ENCODE data around the gene PTPRD.
"Not testable (repeated sequence)": the region's sequence is repeated elsewhere in the genome, so short reads cannot be mapped to it uniquely, and the experiment has no call there.

The PTPRD gene

DNA sequence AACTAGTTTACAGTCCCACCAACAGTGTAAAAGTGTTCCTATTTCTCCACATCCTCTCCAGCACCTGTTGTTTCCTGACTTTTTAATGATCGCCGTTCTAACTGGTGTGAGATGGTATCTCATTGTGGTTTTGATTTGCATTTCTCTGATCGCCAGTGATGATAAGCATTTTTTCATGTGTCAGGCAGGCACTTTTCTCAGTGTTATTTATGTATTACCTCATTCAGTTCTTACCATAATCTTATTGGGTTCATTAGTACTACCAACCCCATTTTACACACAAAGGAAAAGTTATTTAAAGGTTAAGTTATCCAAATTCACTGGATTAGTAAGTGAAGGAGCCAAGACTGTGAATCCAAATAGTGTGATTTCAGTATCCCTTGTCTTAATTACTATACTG lies 1644.5 kb downstream of the PTPRD start:
- not testable (repeated sequence) for H3K9me3 Mint-ChIP-seq

DNA sequence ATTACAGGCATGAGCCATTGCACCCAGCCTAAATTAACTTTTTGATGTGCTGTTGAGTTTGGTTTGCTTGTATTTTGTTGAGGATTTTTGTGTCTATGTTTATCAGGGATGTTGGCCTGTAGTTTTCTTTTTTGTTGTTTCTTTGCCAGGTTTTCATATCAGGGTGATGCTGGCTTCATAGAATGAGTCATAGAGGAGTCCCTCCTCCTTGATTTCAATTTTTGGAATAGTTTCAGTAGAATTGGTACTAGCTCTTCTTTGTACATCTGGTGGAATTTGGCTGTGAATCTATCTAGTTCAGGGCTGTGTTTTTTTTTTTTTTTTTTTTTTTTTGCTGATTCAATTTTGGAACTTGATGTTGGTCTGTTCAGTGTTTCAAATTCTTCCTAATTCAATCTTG lies 1648.9 kb downstream of the PTPRD start:
- Mint-ChIP-seq H3K27ac (no peak overlapping the region), H3K4me3 (no peak overlapping the region), H3K36me3 (ENCODE audit: low read depth) (no peaks in the 10 kb centered on the region), H3K27me3 (peaks cover 3% of the 10 kb centered on the region), H3K9me3 (peaks cover 7% of the 10 kb centered on the region), H3K4me1 (ENCODE audit: low read depth) (no peaks in the 10 kb centered on the region)

More for the DNA sequence above, 1644.5 kb downstream of the PTPRD start:
- not testable (repeated sequence) for H3K27ac Mint-ChIP-seq; H3K4me1 Mint-ChIP-seq (ENCODE audit: low read depth); H3K4me3 Mint-ChIP-seq; H3K36me3 Mint-ChIP-seq (ENCODE audit: low read depth); H3K27me3 Mint-ChIP-seq

DNA sequence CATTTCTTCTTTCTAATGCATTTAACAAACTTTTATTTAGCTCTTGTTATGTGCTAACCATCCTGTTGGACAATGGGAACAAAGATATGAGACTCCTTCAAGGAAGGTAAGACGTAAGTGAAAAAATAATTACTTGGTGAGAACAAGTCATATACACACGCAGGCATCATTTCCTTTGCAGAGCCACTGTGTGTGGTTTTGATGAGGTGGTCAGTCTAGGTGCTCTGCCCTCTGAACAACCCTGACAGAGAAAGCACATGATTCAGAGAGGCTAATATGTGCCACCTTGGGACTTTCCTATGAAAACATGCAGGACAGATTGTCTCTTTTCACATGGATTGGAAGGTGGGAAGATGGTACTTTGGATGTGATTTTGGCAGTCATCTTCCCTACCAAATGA lies 1650.7 kb downstream of the PTPRD start:
- H3K4me1 Mint-ChIP-seq (ENCODE audit: low read depth), result no peaks in the 10 kb centered on the region
- H3K27me3 Mint-ChIP-seq, result peaks cover 3% of the 10 kb centered on the region
- H3K36me3 Mint-ChIP-seq (ENCODE audit: low read depth), result no peaks in the 10 kb centered on the region
- H3K27ac Mint-ChIP-seq, result no peak overlapping the region
- H3K4me3 Mint-ChIP-seq, result no peak overlapping the region
- peaks cover 7% of the 10 kb centered on the region for H3K9me3 Mint-ChIP-seq

DNA sequence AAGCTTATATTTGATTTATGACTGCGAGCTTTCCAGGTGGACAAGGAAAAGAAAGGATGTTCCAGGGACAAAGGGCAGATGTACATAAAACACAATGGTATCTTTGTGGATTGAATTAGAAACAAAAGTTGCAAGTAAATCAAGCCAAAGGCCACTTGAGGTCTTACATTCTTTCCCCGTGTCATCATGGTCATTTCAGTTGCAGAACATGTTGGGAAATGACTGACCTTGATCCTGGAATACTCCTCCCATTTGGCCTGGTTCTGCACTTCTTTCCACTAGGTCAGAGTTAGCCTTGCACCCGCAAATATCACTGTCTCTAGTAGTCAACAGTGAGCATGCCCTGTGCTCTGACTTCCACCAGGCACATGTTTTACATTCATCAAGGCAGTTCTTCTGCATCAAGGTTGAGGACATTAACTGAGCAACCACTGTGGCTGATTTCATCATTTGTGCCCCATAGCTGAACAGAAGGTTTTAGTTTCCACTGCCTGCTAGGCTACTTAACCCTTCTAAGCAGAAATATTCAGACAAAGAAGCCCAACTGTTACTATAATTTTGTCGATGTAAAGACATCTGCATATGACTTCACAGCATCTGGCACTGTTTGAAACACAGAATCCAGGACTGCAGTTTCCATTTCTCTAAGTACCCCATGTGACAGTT lies 1651.5 kb downstream of the PTPRD start:
- peaks cover 3% of the 10 kb centered on the region for H3K27me3 Mint-ChIP-seq
- no peaks in the 10 kb centered on the region for H3K4me1 Mint-ChIP-seq (ENCODE audit: low read depth)
- H3K27ac Mint-ChIP-seq, result no peak overlapping the region
- no peaks in the 10 kb centered on the region for H3K36me3 Mint-ChIP-seq (ENCODE audit: low read depth)
- H3K9me3 Mint-ChIP-seq, result peaks cover 7% of the 10 kb centered on the region
- no peak overlapping the region for H3K4me3 Mint-ChIP-seq

DNA sequence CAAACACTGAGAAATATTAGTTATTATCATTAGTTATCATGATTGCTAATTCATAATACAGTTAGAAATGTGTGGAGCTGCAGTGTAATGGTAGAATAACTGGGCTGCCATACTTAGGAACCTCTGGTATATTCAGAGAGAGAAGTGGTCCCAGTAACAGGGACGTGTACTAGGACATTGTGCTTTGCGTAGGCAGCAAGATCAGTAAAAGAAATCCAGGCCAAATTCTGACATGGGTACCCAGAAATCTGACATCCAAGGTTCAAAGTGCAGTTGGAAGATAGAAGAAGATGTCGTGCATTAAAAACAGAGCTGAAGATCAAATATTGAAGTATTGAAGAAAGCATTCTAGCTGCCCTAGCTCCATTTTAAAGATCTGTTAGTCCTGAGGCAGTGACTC lies 1652.5 kb downstream of the PTPRD start:
- peaks cover 7% of the 10 kb centered on the region for H3K9me3 Mint-ChIP-seq
- no peak overlapping the region for H3K4me3 Mint-ChIP-seq
- H3K36me3 Mint-ChIP-seq (ENCODE audit: low read depth), result no peaks in the 10 kb centered on the region
- H3K4me1 Mint-ChIP-seq (ENCODE audit: low read depth), result no peaks in the 10 kb centered on the region
- H3K27ac Mint-ChIP-seq, result no peak overlapping the region
- H3K27me3 Mint-ChIP-seq, result no peaks in the 10 kb centered on the region

DNA sequence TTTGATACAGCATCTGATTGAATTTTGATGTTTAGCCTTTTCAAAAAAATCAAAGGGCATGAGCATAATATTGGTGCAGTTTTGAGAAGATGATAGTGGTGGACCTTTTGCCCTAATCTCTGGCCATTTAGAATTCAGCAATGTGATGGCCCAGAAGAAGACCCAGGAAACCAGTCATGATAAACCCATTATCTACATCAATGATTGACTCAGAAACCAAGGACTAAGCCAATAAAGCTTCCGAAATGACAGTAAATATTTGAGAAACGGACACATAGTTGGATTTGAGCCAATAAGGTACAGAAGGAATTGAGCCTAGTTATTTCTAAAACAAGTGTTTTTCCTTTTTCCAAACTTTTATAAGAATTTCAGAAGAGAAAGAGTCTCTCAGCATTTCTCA lies 1654.4 kb downstream of the PTPRD start:
- Mint-ChIP-seq H3K27ac (no peak overlapping the region), H3K4me3 (no peak overlapping the region), H3K9me3 (peaks cover 7% of the 10 kb centered on the region), H3K27me3 (no peaks in the 10 kb centered on the region), H3K4me1 (ENCODE audit: low read depth) (no peaks in the 10 kb centered on the region), H3K36me3 (ENCODE audit: low read depth) (no peaks in the 10 kb centered on the region)

DNA sequence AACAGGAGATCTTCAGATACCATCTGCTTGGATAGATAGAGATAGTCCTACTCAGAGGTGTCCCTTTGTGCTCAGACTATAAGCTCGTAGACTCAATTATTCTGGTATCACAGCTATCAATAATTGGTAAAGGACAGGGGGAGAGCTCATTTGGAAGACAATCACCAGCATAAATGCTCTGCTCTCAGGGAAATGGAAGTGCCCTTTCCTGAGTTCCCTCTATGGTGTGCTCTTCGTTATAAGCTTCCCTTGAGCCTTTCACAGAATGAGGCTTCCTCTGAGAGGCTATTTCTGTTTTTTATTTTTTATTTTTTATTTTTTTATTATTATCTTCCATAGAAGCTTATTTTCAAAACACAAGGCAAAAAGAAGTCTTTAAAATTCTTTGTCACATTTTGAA lies 1657.5 kb downstream of the PTPRD start:
- H3K27ac Mint-ChIP-seq, result no peak overlapping the region
- H3K4me1 Mint-ChIP-seq (ENCODE audit: low read depth), result no peaks in the 10 kb centered on the region
- no peaks in the 10 kb centered on the region for H3K36me3 Mint-ChIP-seq (ENCODE audit: low read depth)
- no peak overlapping the region for H3K4me3 Mint-ChIP-seq
- H3K9me3 Mint-ChIP-seq, result peaks cover 6% of the 10 kb centered on the region
- H3K27me3 Mint-ChIP-seq, result no peaks in the 10 kb centered on the region

DNA sequence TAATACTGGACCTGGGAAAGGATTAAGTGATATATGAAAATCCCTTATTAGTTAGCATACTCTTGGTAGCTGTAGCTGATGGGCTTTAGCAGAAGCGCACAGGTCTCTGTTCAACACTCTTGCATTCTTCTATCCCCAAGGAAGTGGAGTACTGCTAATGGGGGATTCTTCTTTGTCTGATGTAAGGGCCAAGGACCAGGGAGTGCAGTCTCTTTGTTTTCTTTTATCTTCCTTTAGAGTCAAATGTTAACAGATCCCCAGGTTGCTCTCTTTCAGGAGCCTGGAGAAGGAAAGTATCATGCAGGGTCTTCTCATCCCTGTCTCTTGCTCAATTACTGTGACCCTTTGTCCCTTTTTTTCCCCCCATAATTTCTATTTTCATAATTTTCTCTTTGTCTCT lies 1666.3 kb downstream of the PTPRD start:
- Mint-ChIP-seq H3K27me3 (no peaks in the 10 kb centered on the region), H3K4me3 (no peak overlapping the region), H3K9me3 (no peaks in the 10 kb centered on the region), H3K36me3 (ENCODE audit: low read depth) (no peaks in the 10 kb centered on the region), H3K4me1 (ENCODE audit: low read depth) (no peaks in the 10 kb centered on the region), H3K27ac (no peak overlapping the region)

DNA sequence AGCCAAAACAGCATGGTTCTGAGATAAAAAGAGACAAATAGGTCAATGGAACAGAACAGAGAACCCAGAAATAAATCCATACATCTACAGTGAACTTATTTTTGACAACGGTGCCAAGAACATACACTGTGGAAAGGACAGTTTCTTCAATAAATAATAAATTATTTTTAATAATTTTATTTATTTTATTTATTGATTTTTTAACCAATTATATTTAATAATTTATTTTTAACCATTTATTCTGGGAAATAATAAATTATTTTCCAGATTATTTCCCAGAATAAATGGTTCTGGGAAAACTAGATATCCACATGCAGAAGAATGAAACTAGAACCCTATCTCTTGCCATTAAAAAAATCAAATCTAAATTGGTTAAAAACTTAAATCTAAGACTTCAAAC lies 1669.4 kb downstream of the PTPRD start:
- no peak overlapping the region for H3K4me3 Mint-ChIP-seq
- no peaks in the 10 kb centered on the region for H3K36me3 Mint-ChIP-seq (ENCODE audit: low read depth)
- H3K27me3 Mint-ChIP-seq, result no peaks in the 10 kb centered on the region
- no peaks in the 10 kb centered on the region for H3K4me1 Mint-ChIP-seq (ENCODE audit: low read depth)
- peaks cover 3% of the 10 kb centered on the region for H3K9me3 Mint-ChIP-seq
- H3K27ac Mint-ChIP-seq, result no peak overlapping the region

DNA sequence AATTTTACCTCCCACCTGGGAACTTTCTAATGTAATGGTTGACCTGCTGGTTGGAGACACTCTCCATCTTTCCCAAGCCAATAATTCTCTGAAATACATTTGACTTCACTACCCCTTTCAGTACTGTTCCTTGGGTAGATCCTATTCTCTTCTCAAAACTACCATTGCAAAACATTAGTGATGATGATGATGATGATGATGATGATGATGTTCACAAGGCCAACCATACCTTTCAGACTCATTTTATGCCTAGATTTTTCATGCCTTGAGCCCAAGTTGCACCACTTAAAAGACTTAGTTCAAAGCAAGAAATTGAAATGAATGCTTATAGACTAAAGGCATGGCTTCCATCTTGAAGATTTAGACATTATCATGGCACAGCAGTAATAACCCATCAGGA lies 1672.2 kb downstream of the PTPRD start:
- Mint-ChIP-seq H3K4me1 (ENCODE audit: low read depth) (no peaks in the 10 kb centered on the region), H3K27ac (no peak overlapping the region), H3K4me3 (no peak overlapping the region), H3K9me3 (peaks cover 3% of the 10 kb centered on the region), H3K36me3 (ENCODE audit: low read depth) (no peaks in the 10 kb centered on the region), H3K27me3 (no peaks in the 10 kb centered on the region)

DNA sequence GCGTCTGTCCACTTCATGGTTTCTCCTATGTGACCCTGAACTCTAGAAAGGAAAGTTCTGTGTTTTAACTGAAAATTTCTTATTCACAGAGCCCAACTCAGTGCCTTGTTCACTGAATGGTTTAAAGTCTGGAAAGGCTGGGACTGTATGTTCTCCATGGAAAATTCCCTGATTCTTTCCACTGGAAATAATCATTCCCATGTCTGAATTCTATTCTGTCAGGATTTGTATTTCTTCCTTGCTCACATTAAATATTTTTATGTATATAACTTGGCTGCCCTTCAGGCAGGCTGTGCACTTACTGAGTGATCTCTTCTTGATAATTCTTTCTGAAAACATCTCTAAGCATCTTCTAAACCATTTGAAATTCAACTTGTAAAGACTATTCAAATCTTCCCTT lies 1686.3 kb downstream of the PTPRD start:
- H3K9me3 Mint-ChIP-seq, result peaks cover 14% of the 10 kb centered on the region
- H3K36me3 Mint-ChIP-seq (ENCODE audit: low read depth), result no peaks in the 10 kb centered on the region
- H3K27me3 Mint-ChIP-seq, result no peaks in the 10 kb centered on the region
- no peaks in the 10 kb centered on the region for H3K4me1 Mint-ChIP-seq (ENCODE audit: low read depth)
- no peak overlapping the region for H3K27ac Mint-ChIP-seq
- no peak overlapping the region for H3K4me3 Mint-ChIP-seq

DNA sequence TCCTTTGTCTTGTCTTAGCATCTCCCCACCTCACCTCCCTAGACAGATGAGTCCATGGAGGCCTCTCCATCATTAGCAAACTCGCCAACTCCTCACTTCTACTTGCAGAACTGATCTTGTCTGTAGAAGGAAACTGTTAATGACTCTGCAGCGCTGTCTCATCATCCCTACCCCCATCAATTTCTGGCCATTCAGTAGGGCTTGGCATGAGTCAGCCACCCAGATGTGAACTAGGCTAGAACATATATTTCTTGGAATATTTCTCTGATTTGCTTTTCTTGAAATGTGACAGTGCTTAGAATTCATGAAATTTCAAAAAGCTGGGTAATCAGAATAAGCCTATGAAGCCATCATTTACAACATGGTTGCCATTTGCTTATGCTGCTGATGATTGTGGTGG lies 1688.2 kb downstream of the PTPRD start:
- Mint-ChIP-seq H3K4me3 (no peak overlapping the region), H3K4me1 (ENCODE audit: low read depth) (no peaks in the 10 kb centered on the region), H3K27me3 (no peaks in the 10 kb centered on the region), H3K27ac (no peak overlapping the region), H3K9me3 (peaks cover 14% of the 10 kb centered on the region), H3K36me3 (ENCODE audit: low read depth) (no peaks in the 10 kb centered on the region)

DNA sequence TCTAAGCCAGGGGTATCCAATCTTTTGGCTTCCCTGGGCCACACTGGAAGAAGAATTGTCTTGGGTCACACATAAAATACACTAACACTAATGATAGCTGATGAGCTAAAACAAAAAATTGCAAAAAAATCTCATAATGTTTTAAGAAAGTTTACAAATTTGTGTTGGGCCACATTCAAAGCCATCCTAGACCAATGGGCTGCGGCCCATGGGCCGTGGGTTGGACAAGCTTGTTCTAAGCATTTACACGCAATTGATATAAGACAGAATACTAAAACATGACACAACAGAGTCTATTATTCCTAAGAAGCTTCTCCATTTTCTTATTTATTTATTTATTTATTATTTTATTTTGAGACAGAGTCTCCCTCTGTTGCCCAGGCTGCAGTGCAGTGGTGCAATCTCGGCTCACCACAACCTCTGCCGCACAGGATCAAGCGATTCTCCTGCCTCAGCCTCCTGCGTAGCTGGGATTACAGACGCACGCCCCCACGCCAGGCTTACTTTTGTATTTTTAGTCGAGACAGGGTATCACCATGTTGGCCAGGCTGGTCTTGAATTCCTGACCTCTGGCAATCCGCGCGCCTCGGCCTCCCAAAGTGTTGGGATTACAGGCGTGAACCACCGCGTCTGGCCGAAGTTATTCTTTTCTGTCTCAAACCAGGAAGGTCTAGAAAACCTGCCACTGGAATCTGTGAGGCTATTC lies 1692.2 kb downstream of the PTPRD start:
- H3K9me3 Mint-ChIP-seq; H3K4me3 Mint-ChIP-seq; H3K27me3 Mint-ChIP-seq; H3K36me3 Mint-ChIP-seq (ENCODE audit: low read depth); H3K27ac Mint-ChIP-seq; H3K4me1 Mint-ChIP-seq (ENCODE audit: low read depth): not testable (repeated sequence)

DNA sequence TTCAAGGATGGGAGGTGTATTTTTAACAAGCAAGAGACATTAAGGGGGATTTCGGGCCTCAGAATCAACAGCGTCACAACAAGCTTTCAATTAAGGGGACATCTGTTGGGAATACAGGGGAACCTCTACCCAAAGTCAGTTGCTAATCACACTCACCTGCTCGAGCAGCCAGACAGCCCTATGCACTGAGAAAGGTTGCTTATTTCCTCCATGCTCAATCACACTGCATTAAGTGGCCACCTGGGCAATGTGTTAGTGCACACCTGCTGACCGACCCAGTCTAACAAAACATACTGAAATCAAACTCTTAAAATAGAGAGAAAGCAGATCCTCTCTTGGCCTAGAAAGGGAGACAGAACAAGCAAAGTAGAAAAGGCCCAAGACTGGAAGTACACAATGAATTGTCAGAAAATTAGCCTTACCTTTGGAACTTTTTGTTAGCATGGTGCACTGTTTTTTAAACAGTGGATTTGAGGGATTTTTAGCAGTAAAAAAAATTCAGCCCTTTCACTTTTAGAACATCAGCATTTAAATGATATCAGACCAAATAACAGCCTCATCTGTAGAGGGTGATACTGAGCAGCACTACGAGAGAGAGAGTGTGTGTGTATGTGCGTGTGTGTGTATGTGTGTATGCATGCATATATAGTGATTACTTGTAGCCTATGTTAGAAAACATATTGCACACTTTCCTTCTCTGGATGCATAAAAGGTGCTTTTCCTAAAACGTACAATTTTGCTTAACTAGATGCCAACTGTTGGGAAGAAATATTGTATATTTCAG lies 1694.7 kb downstream of the PTPRD start:
- H3K9me3 Mint-ChIP-seq, result no peaks in the 10 kb centered on the region

DNA sequence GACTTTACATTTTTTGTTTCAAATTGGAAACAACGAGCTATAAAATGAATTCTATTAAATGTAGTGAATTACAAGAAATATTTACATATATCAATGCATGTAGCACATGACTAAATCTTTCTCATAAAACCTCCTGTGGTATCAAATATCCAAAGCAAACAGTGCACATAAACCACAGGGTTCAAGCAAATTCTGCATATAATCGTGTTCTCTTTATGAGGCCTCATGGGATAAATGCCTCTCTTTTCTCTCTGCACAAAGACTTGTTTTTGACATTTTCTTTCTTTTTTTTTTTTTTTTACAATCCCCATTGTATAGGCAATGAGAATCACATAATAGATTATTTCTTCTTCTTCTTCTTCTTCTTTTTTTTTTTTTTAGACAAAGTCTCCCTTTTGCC lies 1696.0 kb downstream of the PTPRD start:
- Mint-ChIP-seq H3K36me3 (ENCODE audit: low read depth) (no peaks in the 10 kb centered on the region), H3K4me1 (ENCODE audit: low read depth) (no peaks in the 10 kb centered on the region), H3K27me3 (no peaks in the 10 kb centered on the region), H3K9me3 (no peaks in the 10 kb centered on the region), H3K4me3 (no peak overlapping the region), H3K27ac (no peak overlapping the region)

More for the DNA sequence above, 1694.7 kb downstream of the PTPRD start:
- Mint-ChIP-seq H3K36me3 (ENCODE audit: low read depth) (no peaks in the 10 kb centered on the region), H3K27me3 (no peaks in the 10 kb centered on the region), H3K27ac (no peak overlapping the region), H3K4me1 (ENCODE audit: low read depth) (no peaks in the 10 kb centered on the region), H3K4me3 (no peak overlapping the region)
